ENCODE data around the gene SYNE1.
A peak's percentile ranks its signal among the peaks of the same experiment; 100 is the strongest.

Gene SYNE1

GRCh38 chr6:152301765-152302568 lies 335.2 kb downstream of the SYNE1 start:
- Histone ChIP-seq H3K4me3 (ENCODE audit: low read depth in 1 of 5, low read length in 5 of 5) (peak overlapping the region; percentile 76 to 95 (median 78)), H3K9ac (ENCODE audit: low read length in 5 of 5) (peak overlapping the region; percentile 39 to 76 (median 63)), H3K36me3 (ENCODE audit: control insufficient read depth in 5 of 5, insufficient read depth in 5 of 5, low read length in 5 of 5) (peaks cover 7 to 16% (median 12%) of the 10 kb centered on the region in 5 donors), H3K27ac (ENCODE audit: low read depth, low read length) (peak overlapping the region; percentile 76), H3K9me3 (ENCODE audit: control insufficient read depth in 5 of 5, low read length in 5 of 5) (no peaks in the 10 kb centered on the region), H3K27me3 (ENCODE audit: control insufficient read depth in 5 of 5, insufficient read depth in 4 of 5, low read length in 5 of 5) (no peaks in the 10 kb centered on the region), H3K4me1 (ENCODE audit: control insufficient read depth in 5 of 5, insufficient read depth in 5 of 5, low read length in 5 of 5) (peaks cover 4 to 35% (median 27%) of the 10 kb centered on the region in 5 donors)

- peaks cover 4 to 43% (median 27%) of the 10 kb centered on the region in 5 donors for H3K4me1 ChIP-seq (ENCODE audit: control insufficient read depth in 5 of 5, insufficient read depth in 5 of 5, low read length in 5 of 5)
- H3K27ac ChIP-seq (ENCODE audit: low read depth, low read length), result peak overlapping the region; percentile 76
- H3K9me3 ChIP-seq (ENCODE audit: control insufficient read depth in 5 of 5, low read length in 5 of 5), result no peaks in the 10 kb centered on the region
- H3K27me3 ChIP-seq (ENCODE audit: control insufficient read depth in 5 of 5, insufficient read depth in 4 of 5, low read length in 5 of 5), result no peaks in the 10 kb centered on the region
- H3K4me3 ChIP-seq (ENCODE audit: low read depth in 1 of 5, low read length in 5 of 5), result peak overlapping the region; percentile 76 to 95 (median 78)
- peak overlapping the region; percentile 39 to 76 (median 63) for H3K9ac ChIP-seq (ENCODE audit: low read length in 5 of 5)
- peaks cover 7 to 20% (median 12%) of the 10 kb centered on the region in 5 donors for H3K36me3 ChIP-seq (ENCODE audit: control insufficient read depth in 5 of 5, insufficient read depth in 5 of 5, low read length in 5 of 5)
Measured at GRCh38 chr6:152301021-152301764, 336.0 kb downstream of the SYNE1 start.

GRCh38 chr6:152300517-152300916 lies 336.6 kb downstream of the SYNE1 start:
- H3K27me3 ChIP-seq (ENCODE audit: control insufficient read depth in 5 of 5, insufficient read depth in 4 of 5, low read length in 5 of 5), result no peaks in the 10 kb centered on the region
- no peak overlapping the region for H3K9ac ChIP-seq (ENCODE audit: low read length in 5 of 5)
- H3K27ac ChIP-seq (ENCODE audit: low read depth, low read length), result no peak overlapping the region
- peaks cover 8 to 20% (median 8%) of the 10 kb centered on the region in 5 donors for H3K36me3 ChIP-seq (ENCODE audit: control insufficient read depth in 5 of 5, insufficient read depth in 5 of 5, low read length in 5 of 5)
- H3K9me3 ChIP-seq (ENCODE audit: control insufficient read depth in 5 of 5, low read length in 5 of 5), result no peaks in the 10 kb centered on the region
- H3K4me1 ChIP-seq (ENCODE audit: control insufficient read depth in 5 of 5, insufficient read depth in 5 of 5, low read length in 5 of 5), result peaks cover 4 to 39% (median 30%) of the 10 kb centered on the region in 5 donors
- peak overlapping the region in 2 of 5 donors; percentile 6 to 27 for H3K4me3 ChIP-seq (ENCODE audit: low read depth in 1 of 5, low read length in 5 of 5)

- H3K27ac ChIP-seq (ENCODE audit: low read depth, low read length), result no peak overlapping the region
- no peak overlapping the region for H3K9ac ChIP-seq (ENCODE audit: low read length in 5 of 5)
- H3K36me3 ChIP-seq (ENCODE audit: control insufficient read depth in 5 of 5, insufficient read depth in 5 of 5, low read length in 5 of 5), result peaks cover 3 to 13% (median 8%) of the 10 kb centered on the region in 5 donors
- H3K27me3 ChIP-seq (ENCODE audit: control insufficient read depth in 5 of 5, insufficient read depth in 4 of 5, low read length in 5 of 5), result no peaks in the 10 kb centered on the region
- peaks cover 6 to 38% (median 30%) of the 10 kb centered on the region in 5 donors for H3K4me1 ChIP-seq (ENCODE audit: control insufficient read depth in 5 of 5, insufficient read depth in 5 of 5, low read length in 5 of 5)
- no peaks in the 10 kb centered on the region for H3K9me3 ChIP-seq (ENCODE audit: control insufficient read depth in 5 of 5, low read length in 5 of 5)
- no peak overlapping the region for H3K4me3 ChIP-seq (ENCODE audit: low read depth in 1 of 5, low read length in 5 of 5)
Measured at GRCh38 chr6:152298848-152299735, 338.1 kb downstream of the SYNE1 start.

- Histone ChIP-seq H3K36me3 (ENCODE audit: control insufficient read depth in 5 of 5, insufficient read depth in 5 of 5, low read length in 5 of 5) (peaks cover 12 to 17% (median 16%) of the 10 kb centered on the region in 5 donors), H3K4me3 (ENCODE audit: low read depth in 1 of 5, low read length in 5 of 5) (no peak overlapping the region), H3K27me3 (ENCODE audit: control insufficient read depth in 5 of 5, insufficient read depth in 4 of 5, low read length in 5 of 5) (no peaks in the 10 kb centered on the region), H3K4me1 (ENCODE audit: control insufficient read depth in 5 of 5, insufficient read depth in 5 of 5, low read length in 5 of 5) (peaks cover 6 to 38% (median 30%) of the 10 kb centered on the region in 5 donors), H3K27ac (ENCODE audit: low read depth, low read length) (no peak overlapping the region), H3K9me3 (ENCODE audit: control insufficient read depth in 5 of 5, low read length in 5 of 5) (no peaks in the 10 kb centered on the region), H3K9ac (ENCODE audit: low read length in 5 of 5) (no peak overlapping the region)
Measured at GRCh38 chr6:152298055-152298647, 339.0 kb downstream of the SYNE1 start.

- Histone ChIP-seq H3K4me1 (ENCODE audit: control insufficient read depth in 5 of 5, insufficient read depth in 5 of 5, low read length in 5 of 5) (peaks cover 6 to 34% (median 24%) of the 10 kb centered on the region in 5 donors), H3K27ac (ENCODE audit: low read depth, low read length) (no peak overlapping the region), H3K36me3 (ENCODE audit: control insufficient read depth in 5 of 5, insufficient read depth in 5 of 5, low read length in 5 of 5) (peaks cover 24 to 31% (median 29%) of the 10 kb centered on the region in 5 donors), H3K9ac (ENCODE audit: low read length in 5 of 5) (no peak overlapping the region), H3K27me3 (ENCODE audit: control insufficient read depth in 5 of 5, insufficient read depth in 4 of 5, low read length in 5 of 5) (no peaks in the 10 kb centered on the region), H3K9me3 (ENCODE audit: control insufficient read depth in 5 of 5, low read length in 5 of 5) (no peaks in the 10 kb centered on the region), H3K4me3 (ENCODE audit: low read depth in 1 of 5, low read length in 5 of 5) (no peak overlapping the region)
Measured at GRCh38 chr6:152296648-152297376, 340.4 kb downstream of the SYNE1 start.

- Histone ChIP-seq H3K4me3 (ENCODE audit: low read depth in 1 of 5, low read length in 5 of 5) (no peak overlapping the region), H3K36me3 (ENCODE audit: control insufficient read depth in 5 of 5, insufficient read depth in 5 of 5, low read length in 5 of 5) (peaks cover 24 to 37% (median 36%) of the 10 kb centered on the region in 5 donors), H3K27me3 (ENCODE audit: control insufficient read depth in 5 of 5, insufficient read depth in 4 of 5, low read length in 5 of 5) (no peaks in the 10 kb centered on the region), H3K27ac (ENCODE audit: low read depth, low read length) (no peak overlapping the region), H3K9ac (ENCODE audit: low read length in 5 of 5) (no peak overlapping the region), H3K9me3 (ENCODE audit: control insufficient read depth in 5 of 5, low read length in 5 of 5) (no peaks in the 10 kb centered on the region), H3K4me1 (ENCODE audit: control insufficient read depth in 5 of 5, insufficient read depth in 5 of 5, low read length in 5 of 5) (peaks cover 3 to 25% (median 15%) of the 10 kb centered on the region in 5 donors)
Measured at GRCh38 chr6:152295920-152296319, 341.2 kb downstream of the SYNE1 start.

- Histone ChIP-seq H3K36me3 (ENCODE audit: control insufficient read depth in 5 of 5, insufficient read depth in 5 of 5, low read length in 5 of 5) (peaks cover 24 to 40% (median 38%) of the 10 kb centered on the region in 5 donors), H3K4me3 (ENCODE audit: low read depth in 1 of 5, low read length in 5 of 5) (no peak overlapping the region), H3K9me3 (ENCODE audit: control insufficient read depth in 5 of 5, low read length in 5 of 5) (no peaks in the 10 kb centered on the region), H3K27me3 (ENCODE audit: control insufficient read depth in 5 of 5, insufficient read depth in 4 of 5, low read length in 5 of 5) (no peaks in the 10 kb centered on the region), H3K4me1 (ENCODE audit: control insufficient read depth in 5 of 5, insufficient read depth in 5 of 5, low read length in 5 of 5) (peaks cover 3 to 20% (median 10%) of the 10 kb centered on the region in 5 donors), H3K9ac (ENCODE audit: low read length in 5 of 5) (no peak overlapping the region), H3K27ac (ENCODE audit: low read depth, low read length) (no peak overlapping the region)
Measured at GRCh38 chr6:152295346-152295745, 341.8 kb downstream of the SYNE1 start.

GRCh38 chr6:152293404-152293803 lies 343.8 kb downstream of the SYNE1 start:
- Histone ChIP-seq H3K4me1 (ENCODE audit: control insufficient read depth in 5 of 5, insufficient read depth in 5 of 5, low read length in 5 of 5) (peaks cover 0 to 12% (median 6%) of the 10 kb centered on the region in 5 donors), H3K27ac (ENCODE audit: low read depth, low read length) (no peak overlapping the region), H3K4me3 (ENCODE audit: low read depth in 1 of 5, low read length in 5 of 5) (no peak overlapping the region), H3K9me3 (ENCODE audit: control insufficient read depth in 5 of 5, low read length in 5 of 5) (no peaks in the 10 kb centered on the region), H3K9ac (ENCODE audit: low read length in 5 of 5) (no peak overlapping the region), H3K27me3 (ENCODE audit: control insufficient read depth in 5 of 5, insufficient read depth in 4 of 5, low read length in 5 of 5) (no peaks in the 10 kb centered on the region), H3K36me3 (ENCODE audit: control insufficient read depth in 5 of 5, insufficient read depth in 5 of 5, low read length in 5 of 5) (peaks cover 25 to 57% (median 44%) of the 10 kb centered on the region in 5 donors)

Measured in subcutaneous abdominal adipose tissue (tissue), 5 donors.